Measurements from ENCODE around the gene ARVCF. TPM values are rescaled to one million over a fixed set of nuclear protein-coding genes. Genes with fewer than 3 reads are reported as not detected.
A peak's percentile ranks its signal among the peaks of the same experiment; 100 is the strongest.

The ARVCF gene
- total and polyA plus RNA-seq, 2 experiments from 2014 or later, result 15.6 to 122 TPM

DNA sequence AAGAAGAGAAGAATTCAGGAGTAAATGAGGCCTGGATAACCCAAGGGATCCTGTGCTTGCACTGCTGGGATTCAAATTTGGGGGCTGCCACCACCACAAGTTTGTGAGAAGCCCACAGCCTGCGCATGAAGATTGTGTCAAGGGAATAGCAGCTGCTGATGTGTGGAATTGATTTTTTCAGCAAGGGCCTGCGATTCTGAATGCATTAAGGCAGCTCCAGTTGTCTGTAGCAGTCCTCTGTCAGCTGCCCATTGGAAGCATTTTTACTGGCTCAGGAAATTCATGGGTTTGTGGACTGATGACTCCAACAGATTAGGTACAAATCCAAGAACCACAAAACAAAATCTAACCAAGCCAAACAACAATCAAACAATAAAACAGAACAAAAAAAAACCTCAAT, 14.0 kb downstream of the ARVCF start (continued):
- TF ChIP-seq, protein P1, sequence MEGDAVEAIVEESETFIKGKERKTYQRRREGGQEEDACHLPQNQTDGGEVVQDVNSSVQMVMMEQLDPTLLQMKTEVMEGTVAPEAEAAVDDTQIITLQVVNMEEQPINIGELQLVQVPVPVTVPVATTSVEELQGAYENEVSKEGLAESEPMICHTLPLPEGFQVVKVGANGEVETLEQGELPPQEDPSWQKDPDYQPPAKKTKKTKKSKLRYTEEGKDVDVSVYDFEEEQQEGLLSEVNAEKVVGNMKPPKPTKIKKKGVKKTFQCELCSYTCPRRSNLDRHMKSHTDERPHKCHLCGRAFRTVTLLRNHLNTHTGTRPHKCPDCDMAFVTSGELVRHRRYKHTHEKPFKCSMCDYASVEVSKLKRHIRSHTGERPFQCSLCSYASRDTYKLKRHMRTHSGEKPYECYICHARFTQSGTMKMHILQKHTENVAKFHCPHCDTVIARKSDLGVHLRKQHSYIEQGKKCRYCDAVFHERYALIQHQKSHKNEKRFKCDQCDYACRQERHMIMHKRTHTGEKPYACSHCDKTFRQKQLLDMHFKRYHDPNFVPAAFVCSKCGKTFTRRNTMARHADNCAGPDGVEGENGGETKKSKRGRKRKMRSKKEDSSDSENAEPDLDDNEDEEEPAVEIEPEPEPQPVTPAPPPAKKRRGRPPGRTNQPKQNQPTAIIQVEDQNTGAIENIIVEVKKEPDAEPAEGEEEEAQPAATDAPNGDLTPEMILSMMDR (conservative IDR thresholded peaks at IDR 0.05; ENCODE audit: low read depth in 2 of 2), result no peak
- no peak for TF ChIP-seq ZNF114 (CRISPR knock-in tag; IDR thresholded peaks at IDR 0.05)
- TF ChIP-seq CREB1 (CRISPR knock-in tag; IDR thresholded peaks at IDR 0.05; ENCODE audit: low read depth), result no peak

DNA sequence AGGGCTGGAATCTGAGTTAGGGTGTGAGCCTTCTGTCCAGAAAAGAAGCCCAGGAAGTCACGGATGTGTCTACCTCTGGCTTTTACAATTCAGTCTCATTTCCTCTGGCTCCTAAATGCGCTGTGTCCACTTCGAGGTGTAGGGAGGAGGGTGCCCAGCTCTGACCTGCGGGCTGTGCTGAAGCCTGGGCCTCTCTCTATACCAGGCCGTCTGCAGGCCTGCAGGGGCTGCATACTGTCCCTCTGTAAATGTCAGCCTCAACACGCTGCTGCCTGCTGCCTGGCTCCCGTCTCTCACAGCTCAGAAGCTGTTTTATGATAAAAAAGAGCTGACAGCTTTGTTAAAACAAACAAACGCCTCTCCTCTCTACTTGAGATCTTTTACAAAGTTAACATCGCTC, 14.5 kb downstream of the ARVCF start:
- Histone ChIP-seq H3F3A (replicated peaks; ENCODE audit: low read depth) (no peaks in the 10 kb centered on the region), H4K20me1 (replicated peaks; ENCODE audit: insufficient read depth) (no peaks in the 10 kb centered on the region; the same call in 1 of the 2 replicates), H3K4me2 (no peak overlapping the region), H3K79me2 (replicated peaks; ENCODE audit: insufficient read depth) (no peaks in the 10 kb centered on the region), H3K4me1 (ENCODE audit: insufficient read depth) (peaks cover 17% of the 10 kb centered on the region), H3K27me3 (ENCODE audit: insufficient read depth) (no peaks in the 10 kb centered on the region), H3K4me3 (no peak overlapping the region), H3K36me3 (ENCODE audit: insufficient read depth) (peaks cover 8% of the 10 kb centered on the region), H2AFZ (no peak overlapping the region), H3K9me2 (ENCODE audit: insufficient read depth) (no peaks in the 10 kb centered on the region), H3K27ac (ENCODE audit: low read depth) (no peak overlapping the region)
- H3K9me3 Mint-ChIP-seq, result peaks cover 20% of the 10 kb centered on the region
- no peak for TF ChIP-seq ZNF114 (CRISPR knock-in tag; IDR thresholded peaks at IDR 0.05)
- TF ChIP-seq, protein P2, sequence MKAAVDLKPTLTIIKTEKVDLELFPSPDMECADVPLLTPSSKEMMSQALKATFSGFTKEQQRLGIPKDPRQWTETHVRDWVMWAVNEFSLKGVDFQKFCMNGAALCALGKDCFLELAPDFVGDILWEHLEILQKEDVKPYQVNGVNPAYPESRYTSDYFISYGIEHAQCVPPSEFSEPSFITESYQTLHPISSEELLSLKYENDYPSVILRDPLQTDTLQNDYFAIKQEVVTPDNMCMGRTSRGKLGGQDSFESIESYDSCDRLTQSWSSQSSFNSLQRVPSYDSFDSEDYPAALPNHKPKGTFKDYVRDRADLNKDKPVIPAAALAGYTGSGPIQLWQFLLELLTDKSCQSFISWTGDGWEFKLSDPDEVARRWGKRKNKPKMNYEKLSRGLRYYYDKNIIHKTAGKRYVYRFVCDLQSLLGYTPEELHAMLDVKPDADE (IDR thresholded peaks at IDR 0.05), result no peak
- TF ChIP-seq, protein P1 (conservative IDR thresholded peaks at IDR 0.05; ENCODE audit: low read depth in 2 of 2), result no peak
- no peak for TF ChIP-seq EZH2phosphoT487 (IDR thresholded peaks at IDR 0.05; ENCODE audit: unreplicated experiment)
- TF ChIP-seq JUNB (IDR thresholded peaks at IDR 0.05; ENCODE audit: unreplicated experiment), result no peak
- no peak overlapping the region for H3K4me3 Mint-ChIP-seq
- no peak overlapping the region for H3K27ac Mint-ChIP-seq
- H3K27me3 Mint-ChIP-seq (ENCODE audit: insufficient read depth, low read depth, poor library complexity), result peaks cover 7% of the 10 kb centered on the region
- DNase-seq (ENCODE audit: low spot score), result no peak
- peaks cover 21% of the 10 kb centered on the region for H3K36me3 Mint-ChIP-seq (ENCODE audit: low read depth)
- no peak for ATAC-seq
- peaks cover 31% of the 10 kb centered on the region for H3K4me1 Mint-ChIP-seq

DNA sequence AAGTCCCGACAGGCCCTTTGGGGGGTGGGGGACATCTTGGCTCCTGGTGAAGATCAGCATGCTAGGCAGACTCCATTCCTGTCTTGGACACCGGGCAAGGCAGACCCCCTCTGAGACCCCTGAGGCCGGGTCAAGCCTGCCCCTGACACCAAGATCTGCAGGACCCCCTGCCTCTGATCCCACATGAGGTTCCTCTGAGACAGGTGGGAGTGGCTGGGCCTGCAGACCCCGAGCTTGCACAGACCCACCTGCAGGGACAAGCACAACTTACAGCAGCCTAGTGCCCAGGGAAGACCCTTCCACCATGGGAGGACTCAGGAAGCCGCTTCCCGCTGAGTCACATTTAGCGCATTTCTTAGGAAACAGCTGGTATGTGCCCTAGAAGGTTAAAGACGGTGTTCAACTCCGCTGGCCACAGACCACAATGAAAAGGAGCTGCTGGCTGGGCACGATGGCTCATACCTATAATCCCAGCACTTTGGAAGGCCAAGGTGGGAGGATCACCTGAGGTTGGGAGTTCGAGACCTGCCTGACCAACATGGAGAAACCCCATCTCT, 15.5 kb downstream of the ARVCF start:
- peaks cover 21% of the 10 kb centered on the region for H3K36me3 Mint-ChIP-seq (ENCODE audit: low read depth)
- H3K4me3 Mint-ChIP-seq, result no peak overlapping the region
- Histone ChIP-seq H3K36me3 (ENCODE audit: insufficient read depth) (peaks cover 8% of the 10 kb centered on the region), H3K9me2 (ENCODE audit: insufficient read depth) (no peaks in the 10 kb centered on the region), H2AFZ (no peak overlapping the region), H3K27me3 (ENCODE audit: insufficient read depth) (no peaks in the 10 kb centered on the region), H4K20me1 (replicated peaks; ENCODE audit: insufficient read depth) (no peaks in the 10 kb centered on the region; the same call in 1 of the 2 replicates), H3K4me1 (ENCODE audit: insufficient read depth) (peaks cover 17% of the 10 kb centered on the region), H3K4me2 (no peak overlapping the region), H3K4me3 (no peak overlapping the region), H3K27ac (ENCODE audit: low read depth) (no peak overlapping the region), H3K79me2 (replicated peaks; ENCODE audit: insufficient read depth) (no peaks in the 10 kb centered on the region), H3F3A (replicated peaks; ENCODE audit: low read depth) (no peaks in the 10 kb centered on the region)
- peak; percentile 33 for DNase-seq (ENCODE audit: low spot score)
- H3K4me1 Mint-ChIP-seq, result peaks cover 31% of the 10 kb centered on the region
- H3K27me3 Mint-ChIP-seq (ENCODE audit: insufficient read depth, low read depth, poor library complexity), result peaks cover 7% of the 10 kb centered on the region
- ATAC-seq, result no peak
- peaks cover 20% of the 10 kb centered on the region for H3K9me3 Mint-ChIP-seq
- no peak overlapping the region for H3K27ac Mint-ChIP-seq
- TF ChIP-seq NANOG (IDR thresholded peaks at IDR 0.05; ENCODE audit: borderline replicate concordance), result no peak
